ENCODE results near the gene P4HTM. TPM values are rescaled to one million over a fixed set of nuclear protein-coding genes. Genes with fewer than 3 reads are reported as not detected.

The P4HTM gene
- total RNA-seq, 1 experiment from 2014 or later: 49.1 TPM

GRCh38 chr3:49035281-49035680 is 45.2 kb downstream of the P4HTM start:
- H3K9me3 ChIP-seq (ENCODE audit: insufficient read depth, low read depth): no peaks in the 10 kb centered on the region
- TF ChIP-seq CTCF (conservative IDR thresholded peaks at IDR 0.05) (no peak), EZH2 (IDR thresholded peaks at IDR 0.05; ENCODE audit: low read depth) (no peak)
- H2AFZ ChIP-seq: no peak overlapping the region
- no peak overlapping the region for H3K4me2 ChIP-seq
- no TSS peak for BruUV-seq (replicated peaks)
- POLR2A ChIA-PET (ENCODE audit: unreplicated experiment): interaction anchor here (0.6 to 0.8 kb wide), 2 partner anchors 18 to 241 kb away, joined by 3 to 12 read pairs; no protein-coding TSS in a partner anchor
- no peak for DNase-seq
- no peaks in the 10 kb centered on the region for H3K9me2 ChIP-seq (ENCODE audit: insufficient read depth)
- CTCF ChIA-PET: interaction anchor here (0.6 kb wide), 1 partner anchor 71 kb away, joined by 13 read pairs; no protein-coding TSS in a partner anchor
- H3K27ac ChIP-seq: no peak overlapping the region
- no peaks in the 10 kb centered on the region for H3K4me1 ChIP-seq (replicated peaks; ENCODE audit: insufficient read depth)
- no peaks in the 10 kb centered on the region for H3K79me2 ChIP-seq (ENCODE audit: low read depth)
- no peaks in the 10 kb centered on the region; the same call in 1 of the 2 replicates for H3K36me3 ChIP-seq (ENCODE audit: low read depth)
- intact Hi-C loops (cut with micrococcal nuclease; ENCODE audit: unreplicated experiment): no loop called here
- no peak overlapping the region for H3K4me3 ChIP-seq
- peaks cover 10% of the 10 kb centered on the region; the same call in 1 of the 2 replicates for H3F3A ChIP-seq (ENCODE audit: insufficient read depth, low read depth)
- H4K20me1 ChIP-seq (ENCODE audit: insufficient read depth): no peaks in the 10 kb centered on the region
- H3K27me3 ChIP-seq (ENCODE audit: insufficient read depth, low read depth): no peaks in the 10 kb centered on the region

GRCh38 chr3:49053543-49053942 is 63.5 kb downstream of the P4HTM start:
- BruUV-seq (replicated peaks): no TSS peak
- Histone ChIP-seq H3K36me3 (ENCODE audit: low read depth) (no peaks in the 10 kb centered on the region), H3K79me2 (ENCODE audit: low read depth) (peaks cover 3% of the 10 kb centered on the region; the same call in 1 of the 2 replicates), H3F3A (ENCODE audit: insufficient read depth, low read depth) (no peaks in the 10 kb centered on the region), H4K20me1 (ENCODE audit: insufficient read depth) (no peaks in the 10 kb centered on the region), H3K4me3 (no peak overlapping the region), H3K4me2 (no peak overlapping the region), H3K4me1 (replicated peaks; ENCODE audit: insufficient read depth) (no peaks in the 10 kb centered on the region; the same call in 1 of the 2 replicates), H3K9me2 (ENCODE audit: insufficient read depth) (no peaks in the 10 kb centered on the region), H3K27me3 (ENCODE audit: insufficient read depth, low read depth) (no peaks in the 10 kb centered on the region), H2AFZ (no peak overlapping the region), H3K27ac (no peak overlapping the region), H3K9me3 (ENCODE audit: insufficient read depth, low read depth) (no peaks in the 10 kb centered on the region)
- no peak for DNase-seq
- no peak for TF ChIP-seq CTCF (conservative IDR thresholded peaks at IDR 0.05)
- TF ChIP-seq EZH2 (IDR thresholded peaks at IDR 0.05; ENCODE audit: low read depth): no peak
- ChIA-PET CTCF (no interaction called here), POLR2A (ENCODE audit: unreplicated experiment) (interaction anchor here (0.5 kb wide), 1 partner anchor 18 kb away, joined by 12 read pairs; no protein-coding TSS in a partner anchor)
- intact Hi-C loops (cut with micrococcal nuclease; ENCODE audit: unreplicated experiment): no loop called here

GRCh38 chr3:49054344-49054862 is 64.4 kb downstream of the P4HTM start:
- no peak overlapping the region for H2AFZ ChIP-seq
- H3K4me1 ChIP-seq (replicated peaks; ENCODE audit: insufficient read depth): no peaks in the 10 kb centered on the region; the same call in 1 of the 2 replicates
- no peaks in the 10 kb centered on the region for H3K9me2 ChIP-seq (ENCODE audit: insufficient read depth)
- H3K79me2 ChIP-seq (ENCODE audit: low read depth): peaks cover 3% of the 10 kb centered on the region; the same call in 1 of the 2 replicates
- TSS peak; percentile 5 for BruUV-seq (replicated peaks)
- DNase-seq: no peak
- H3K4me2 ChIP-seq: no peak overlapping the region
- no peaks in the 10 kb centered on the region for H3K36me3 ChIP-seq (ENCODE audit: low read depth)
- H3K27ac ChIP-seq: no peak overlapping the region
- H3K27me3 ChIP-seq (ENCODE audit: insufficient read depth, low read depth): no peaks in the 10 kb centered on the region
- no peaks in the 10 kb centered on the region for H4K20me1 ChIP-seq (ENCODE audit: insufficient read depth)
- no peak overlapping the region for H3K4me3 ChIP-seq
- TF ChIP-seq EZH2 (IDR thresholded peaks at IDR 0.05; ENCODE audit: low read depth): no peak
- no peak for TF ChIP-seq CTCF (conservative IDR thresholded peaks at IDR 0.05)
- intact Hi-C loops (cut with micrococcal nuclease; ENCODE audit: unreplicated experiment): no loop called here
- H3K9me3 ChIP-seq (ENCODE audit: insufficient read depth, low read depth): no peaks in the 10 kb centered on the region
- H3F3A ChIP-seq (ENCODE audit: insufficient read depth, low read depth): 0 out of 2 replicates have a peak, but pooled peaks cover 4% of the 10 kb centered on the region
- ChIA-PET POLR2A (ENCODE audit: unreplicated experiment) (no interaction called here), CTCF (no interaction called here)

Small RNA genes within 50 kb of the gene (microRNA-seq; reads per million reads assigned to microRNA genes)
- gene MIR191 (ENCODE audit: borderline number of aligned reads, borderline replicate concordance) (19,962 reads per million, percentile 96 among the genes with 10 or more reads in this experiment), gene MIR425 (ENCODE audit: borderline number of aligned reads, borderline replicate concordance) (5,062 reads per million, percentile 88 among the genes with 10 or more reads in this experiment)

Other genes starting within 250 kb of the P4HTM start
- 54.2 and 78.9 TPM in 2 replicates for gene PRKAR2A, start 142.4 kb upstream of the P4HTM start, total RNA-seq (2021)
- gene SLC25A20, start 91.4 kb upstream of the P4HTM start, total RNA-seq (2021): 2.9 and 4.9 TPM in 2 replicates
- gene ARIH2, start 71.4 kb upstream of the P4HTM start, total RNA-seq (2021): 86.1 and 96.8 TPM in 2 replicates
- gene WDR6, start 17.1 kb downstream of the P4HTM start, total RNA-seq (2021): 157 and 159 TPM in 2 replicates
- gene DALRD3, start 28.3 kb downstream of the P4HTM start, total RNA-seq (2021): 27.7 and 35.9 TPM in 2 replicates
- 32.9 and 38.8 TPM in 2 replicates for gene NDUFAF3, start 31.9 kb downstream of the P4HTM start, total RNA-seq (2021)
- gene IMPDH2, start 39.2 kb downstream of the P4HTM start, total RNA-seq (2021): 190 and 222 TPM in 2 replicates
- 84.8 and 87.5 TPM in 2 replicates for gene QRICH1, start 103.8 kb downstream of the P4HTM start, total RNA-seq (2021)
- gene QARS1, start 114.5 kb downstream of the P4HTM start, total RNA-seq (2021): 334 and 337 TPM in 2 replicates
- 72.1 TPM in 2 replicates for gene USP19, start 130.6 kb downstream of the P4HTM start, total RNA-seq (2021)
- gene LAMB2, start 142.8 kb downstream of the P4HTM start, total RNA-seq (2021): 230 and 238 TPM in 2 replicates
- gene CCDC71, start 176.1 kb downstream of the P4HTM start, total RNA-seq (2021): 17.8 and 24.0 TPM in 2 replicates
- 13.1 and 15.3 TPM in 2 replicates for gene KLHDC8B, start 181.4 kb downstream of the P4HTM start, total RNA-seq (2021)